OCI-LY1 (cell line): ENCODE measurements around the gene PCED1B.

Experiments used
- H2AFZ ChIP-seq: fragments of 200-600 bp; sonication (generic), shearing (Covaris generic); 2 replicates; pipeline ENCODE4 v1.6.0; 2014; ENCODE audit warnings: antibody characterized with exemption, mild to moderate bottlenecking, low read length
- H3F3A ChIP-seq: fragments of 200-600 bp; sonication (generic), shearing (Covaris generic); 2 replicates; pipeline ENCODE4 v1.6.0; 2014; ENCODE audit warnings: mild to moderate bottlenecking, antibody characterized with exemption, low read length, moderate library complexity; ENCODE audit not compliant: insufficient read depth
- H3K27ac ChIP-seq: fragments of 200-600 bp; sonication (generic); 2 replicates; pipeline ENCODE4 v1.5.1; 2014; ENCODE audit warnings: low read length, mixed run types, mild to moderate bottlenecking, low read depth; ENCODE audit not compliant: poor library complexity, severe bottlenecking
- H3K27me3 ChIP-seq: fragments of 200-600 bp; sonication (generic); 2 replicates; pipeline ENCODE4 v1.6.0; 2014; ENCODE audit warnings: antibody characterized with exemption, mild to moderate bottlenecking, low read length, moderate library complexity; ENCODE audit not compliant: insufficient read depth
- H3K36me3 ChIP-seq: fragments of 200-600 bp; sonication (generic); 2 replicates; pipeline ENCODE4 v1.6.1; 2014; ENCODE audit warnings: mild to moderate bottlenecking, antibody characterized with exemption, low read length, moderate library complexity, mixed read lengths; ENCODE audit not compliant: insufficient read depth
- H3K4me1 ChIP-seq: fragments of 200-600 bp; sonication (generic); 2 replicates; pipeline ENCODE4 v1.5.1; 2014; ENCODE audit warnings: mild to moderate bottlenecking, low read length, moderate library complexity; ENCODE audit not compliant: insufficient read depth, severe bottlenecking
- H3K4me2 ChIP-seq: fragments of 200-600 bp; sonication (generic), shearing (Covaris generic); 2 replicates; pipeline ENCODE4 v1.6.1; 2014; ENCODE audit warnings: low read length
- H3K4me3 ChIP-seq: fragments of 200-600 bp; sonication (generic); 2 replicates; pipeline ENCODE4 v1.5.1; 2014; ENCODE audit warnings: low read length, low read depth, mild to moderate bottlenecking, mixed read lengths; ENCODE audit not compliant: poor library complexity, severe bottlenecking
- H3K79me2 ChIP-seq: fragments of 200-600 bp; shearing (Covaris generic); 2 replicates; pipeline ENCODE4 v1.6.1; 2016; ENCODE audit warnings: mixed run types, low read length, mixed read lengths; ENCODE audit not compliant: insufficient read depth
- H3K9ac ChIP-seq: fragments of 200-600 bp; sonication (generic), shearing (Covaris generic); 2 replicates; pipeline ENCODE4 v1.6.1; 2014; ENCODE audit warnings: mild to moderate bottlenecking, low read length, mixed read lengths
- H3K9me2 ChIP-seq: fragments of 200-600 bp; sonication (generic), shearing (Covaris generic); 2 replicates; pipeline ENCODE4 v1.6.1; 2014; ENCODE audit warnings: low read depth, mild to moderate bottlenecking, low read length, mixed read lengths
- H3K9me3 ChIP-seq: fragments of 200-600 bp; shearing (Covaris generic); 2 replicates; pipeline ENCODE4 v1.6.1; 2014; ENCODE audit warnings: low read length, mixed read lengths
- H4K20me1 ChIP-seq: fragments of 200-600 bp; sonication (generic), shearing (Covaris generic); 2 replicates; pipeline ENCODE4 v1.6.0; 2016; ENCODE audit warnings: mild to moderate bottlenecking, low read length; ENCODE audit not compliant: insufficient read depth
- EZH2 ChIP-seq: fragments of 200-600 bp; sonication (generic), shearing (Covaris generic); IDR thresholded peaks from 2 replicates; pipeline ENCODE4 v1.8.0; 2017; ENCODE audit warnings: borderline replicate concordance, mixed run types, mild to moderate bottlenecking, antibody characterized with exemption, low read length, moderate library complexity, mixed read lengths
- TF ChIP-seq, protein P1 (sequence below): fragments of 200-600 bp; sonication (generic), shearing (Covaris generic); IDR thresholded peaks from 2 replicates; pipeline ENCODE4 v1.5.1; 2017; ENCODE audit warnings: mild to moderate bottlenecking, antibody characterized with exemption, low read length, moderate library complexity, mixed read lengths

Gene PCED1B

GRCh38 chr12:47035484-47035883 lies 43.9 kb upstream of the PCED1B start:
- TF ChIP-seq EZH2: no peak
- TF ChIP-seq, protein P1, sequence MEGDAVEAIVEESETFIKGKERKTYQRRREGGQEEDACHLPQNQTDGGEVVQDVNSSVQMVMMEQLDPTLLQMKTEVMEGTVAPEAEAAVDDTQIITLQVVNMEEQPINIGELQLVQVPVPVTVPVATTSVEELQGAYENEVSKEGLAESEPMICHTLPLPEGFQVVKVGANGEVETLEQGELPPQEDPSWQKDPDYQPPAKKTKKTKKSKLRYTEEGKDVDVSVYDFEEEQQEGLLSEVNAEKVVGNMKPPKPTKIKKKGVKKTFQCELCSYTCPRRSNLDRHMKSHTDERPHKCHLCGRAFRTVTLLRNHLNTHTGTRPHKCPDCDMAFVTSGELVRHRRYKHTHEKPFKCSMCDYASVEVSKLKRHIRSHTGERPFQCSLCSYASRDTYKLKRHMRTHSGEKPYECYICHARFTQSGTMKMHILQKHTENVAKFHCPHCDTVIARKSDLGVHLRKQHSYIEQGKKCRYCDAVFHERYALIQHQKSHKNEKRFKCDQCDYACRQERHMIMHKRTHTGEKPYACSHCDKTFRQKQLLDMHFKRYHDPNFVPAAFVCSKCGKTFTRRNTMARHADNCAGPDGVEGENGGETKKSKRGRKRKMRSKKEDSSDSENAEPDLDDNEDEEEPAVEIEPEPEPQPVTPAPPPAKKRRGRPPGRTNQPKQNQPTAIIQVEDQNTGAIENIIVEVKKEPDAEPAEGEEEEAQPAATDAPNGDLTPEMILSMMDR: no peak
- Histone ChIP-seq H3F3A (no peaks in the 10 kb centered on the region), H3K4me1 (peaks cover 17% of the 10 kb centered on the region), H3K4me2 (no peak overlapping the region), H3K9me3 (no peaks in the 10 kb centered on the region), H3K27ac (no peak overlapping the region), H2AFZ (no peak overlapping the region), H3K79me2 (no peaks in the 10 kb centered on the region), H3K27me3 (no peaks in the 10 kb centered on the region), H3K9me2 (no peaks in the 10 kb centered on the region), H4K20me1 (no peaks in the 10 kb centered on the region), H3K4me3 (no peak overlapping the region), H3K36me3 (no peaks in the 10 kb centered on the region), H3K9ac (no peak overlapping the region)

GRCh38 chr12:47038270-47038748 lies 41.1 kb upstream of the PCED1B start:
- Histone ChIP-seq H2AFZ (no peak overlapping the region), H3K27me3 (no peaks in the 10 kb centered on the region), H3K36me3 (no peaks in the 10 kb centered on the region), H3K4me1 (peaks cover 9% of the 10 kb centered on the region), H3K4me2 (no peak overlapping the region), H3F3A (no peaks in the 10 kb centered on the region), H3K27ac (no peak overlapping the region), H3K9me3 (no peaks in the 10 kb centered on the region), H3K79me2 (no peaks in the 10 kb centered on the region), H3K4me3 (no peak overlapping the region), H4K20me1 (no peaks in the 10 kb centered on the region), H3K9me2 (no peaks in the 10 kb centered on the region), H3K9ac (no peak overlapping the region)
- no peak for TF ChIP-seq EZH2
- TF ChIP-seq, protein P1: no peak

DNA sequence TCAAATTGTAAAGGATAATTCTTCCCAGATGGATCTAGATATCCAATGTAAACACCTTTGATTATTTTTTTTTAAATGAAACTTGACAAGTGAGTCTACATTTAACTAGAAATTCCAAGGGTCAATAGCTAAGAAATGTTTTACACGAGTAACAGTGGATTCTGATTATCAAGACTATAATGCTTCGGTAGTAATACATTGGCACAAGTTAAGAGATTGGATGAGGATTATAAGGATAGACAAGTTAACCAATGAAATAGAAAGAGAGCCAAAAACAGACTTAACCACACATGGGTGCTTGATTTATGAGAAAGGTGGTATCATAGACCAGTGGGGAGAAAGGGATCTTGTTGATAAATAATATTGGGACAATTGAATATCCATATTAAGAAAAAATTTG lies 40.3 kb upstream of the PCED1B start:
- TF ChIP-seq EZH2: no peak
- TF ChIP-seq, protein P1: no peak
- H4K20me1 ChIP-seq: no peaks in the 10 kb centered on the region
- H3K4me1 ChIP-seq: peaks cover 4% of the 10 kb centered on the region

More for the DNA sequence above, 40.3 kb upstream of the PCED1B start:
- Histone ChIP-seq H3K79me2 (no peaks in the 10 kb centered on the region), H3K9me2 (no peaks in the 10 kb centered on the region), H3K36me3 (no peaks in the 10 kb centered on the region), H3K4me2 (no peak overlapping the region), H3K27me3 (no peaks in the 10 kb centered on the region), H2AFZ (no peak overlapping the region), H3K9me3 (no peaks in the 10 kb centered on the region), H3K4me3 (no peak overlapping the region), H3K9ac (no peak overlapping the region), H3F3A (no peaks in the 10 kb centered on the region), H3K27ac (no peak overlapping the region)
